ENCODE measurements around the gene CPE. TPM values are rescaled to one million over a fixed set of nuclear protein-coding genes. Genes with fewer than 3 reads are reported as not detected.

CPE gene
- total RNA-seq, 1 donor from 2014 or later = 43.6 TPM

- no peaks in the 10 kb centered on the region for H3K4me1 ChIP-seq
- peaks cover 30% of the 10 kb centered on the region for H3K9me3 ChIP-seq (ENCODE audit: low read depth)
- no peak overlapping the region for H2AFZ ChIP-seq (replicated peaks)
- peaks cover 10% of the 10 kb centered on the region for H3K36me3 ChIP-seq
- no peak overlapping the region for H3K27ac Mint-ChIP-seq
- H3K4me3 ChIP-seq = no peak overlapping the region
- H3K4me1 Mint-ChIP-seq = no peaks in the 10 kb centered on the region
- no peaks in the 10 kb centered on the region for H4K20me1 ChIP-seq (ENCODE audit: low read depth)
- no peak for TF ChIP-seq EZH2 (IDR thresholded peaks at IDR 0.05)
- TF ChIP-seq, protein P1, sequence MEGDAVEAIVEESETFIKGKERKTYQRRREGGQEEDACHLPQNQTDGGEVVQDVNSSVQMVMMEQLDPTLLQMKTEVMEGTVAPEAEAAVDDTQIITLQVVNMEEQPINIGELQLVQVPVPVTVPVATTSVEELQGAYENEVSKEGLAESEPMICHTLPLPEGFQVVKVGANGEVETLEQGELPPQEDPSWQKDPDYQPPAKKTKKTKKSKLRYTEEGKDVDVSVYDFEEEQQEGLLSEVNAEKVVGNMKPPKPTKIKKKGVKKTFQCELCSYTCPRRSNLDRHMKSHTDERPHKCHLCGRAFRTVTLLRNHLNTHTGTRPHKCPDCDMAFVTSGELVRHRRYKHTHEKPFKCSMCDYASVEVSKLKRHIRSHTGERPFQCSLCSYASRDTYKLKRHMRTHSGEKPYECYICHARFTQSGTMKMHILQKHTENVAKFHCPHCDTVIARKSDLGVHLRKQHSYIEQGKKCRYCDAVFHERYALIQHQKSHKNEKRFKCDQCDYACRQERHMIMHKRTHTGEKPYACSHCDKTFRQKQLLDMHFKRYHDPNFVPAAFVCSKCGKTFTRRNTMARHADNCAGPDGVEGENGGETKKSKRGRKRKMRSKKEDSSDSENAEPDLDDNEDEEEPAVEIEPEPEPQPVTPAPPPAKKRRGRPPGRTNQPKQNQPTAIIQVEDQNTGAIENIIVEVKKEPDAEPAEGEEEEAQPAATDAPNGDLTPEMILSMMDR (IDR thresholded peaks at IDR 0.05) = no peak
- TF ChIP-seq EZH2phosphoT487 (IDR thresholded peaks at IDR 0.05) = no peak
- H3K27ac ChIP-seq = no peak overlapping the region
- peaks cover 49% of the 10 kb centered on the region for H3K9me3 Mint-ChIP-seq
- no peaks in the 10 kb centered on the region for H3K79me2 ChIP-seq (ENCODE audit: low read depth)
- H3K4me2 ChIP-seq = no peak overlapping the region
- H3K36me3 Mint-ChIP-seq = peaks cover 35% of the 10 kb centered on the region
- no peaks in the 10 kb centered on the region for H3K27me3 ChIP-seq
- H3K4me3 Mint-ChIP-seq = no peak overlapping the region
- H3K9ac ChIP-seq = no peak overlapping the region
- H3F3A ChIP-seq (ENCODE audit: low read depth) = no peaks in the 10 kb centered on the region
- no peak for DNase-seq (ENCODE audit: low spot score)
- H3K27me3 Mint-ChIP-seq (ENCODE audit: insufficient read depth, low read depth) = no peaks in the 10 kb centered on the region
Measured at GRCh38 chr4:165475706-165476070, 96.9 kb downstream of the CPE start.

DNA sequence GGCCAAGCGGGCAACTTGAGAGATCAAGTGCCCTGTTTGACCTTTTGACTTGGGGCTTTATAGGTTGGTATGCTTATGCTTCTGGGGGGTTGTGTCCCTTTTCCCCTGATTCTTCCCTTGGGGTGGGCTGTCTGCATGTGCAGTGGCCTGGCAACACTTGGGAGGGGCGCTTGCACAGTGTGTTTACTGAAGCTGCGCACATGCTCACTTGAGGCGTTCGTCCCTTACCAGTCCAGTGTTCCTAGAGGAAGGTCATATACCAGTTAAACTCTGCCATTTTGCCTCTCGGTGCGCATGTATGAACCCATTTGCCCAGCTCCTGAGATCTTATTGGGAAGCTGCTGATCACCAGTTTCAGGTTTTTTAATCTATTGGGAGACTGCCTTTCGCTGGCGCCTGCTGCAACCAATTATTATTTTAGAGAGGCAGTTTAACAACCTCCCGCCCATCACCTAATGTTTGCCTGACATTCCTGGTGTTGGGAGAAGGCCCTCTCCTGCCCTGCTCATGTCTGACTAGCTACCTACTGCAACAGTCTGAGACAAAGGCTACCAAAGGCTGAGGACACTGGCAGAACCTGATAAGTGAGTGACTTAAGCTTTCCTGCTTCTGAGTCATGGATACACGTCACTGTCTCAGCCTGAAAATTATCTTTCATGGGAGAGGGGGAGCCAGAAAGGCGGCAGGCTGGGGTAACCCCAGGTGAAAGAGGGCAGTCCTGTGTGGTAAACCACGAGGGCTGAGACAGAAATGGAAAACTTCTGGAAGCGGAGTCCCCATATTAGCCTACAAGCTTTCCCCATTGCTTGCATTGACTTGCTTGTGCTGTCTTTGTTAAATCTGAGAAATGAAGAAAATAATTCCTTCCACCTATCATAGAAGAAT is 97.6 kb downstream of the CPE start:
- H3K79me2 ChIP-seq (ENCODE audit: low read depth) = no peaks in the 10 kb centered on the region

DNA sequence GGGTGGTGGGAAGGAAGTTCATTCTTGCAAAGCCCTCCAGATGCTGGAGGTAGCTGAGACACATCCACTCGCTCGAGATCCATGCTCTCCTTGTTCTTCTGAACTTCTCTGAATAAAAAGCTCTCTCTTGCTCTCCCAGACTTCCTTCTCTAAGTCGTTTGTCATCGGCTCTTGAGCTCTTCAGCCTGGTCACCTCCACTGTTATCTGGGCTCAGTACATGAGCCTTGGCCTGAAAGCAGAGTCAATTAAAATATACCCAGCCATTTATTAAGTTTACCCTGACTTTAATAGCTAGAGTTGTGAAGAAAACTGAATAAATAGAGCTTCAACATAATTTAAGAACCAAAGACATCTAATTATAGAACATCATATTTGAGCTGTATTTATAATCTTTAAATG is 99.0 kb downstream of the CPE start:
- H3K9me3 Mint-ChIP-seq = peaks cover 29% of the 10 kb centered on the region
- TF ChIP-seq EZH2phosphoT487 (IDR thresholded peaks at IDR 0.05) = no peak
- TF ChIP-seq, protein P1 (IDR thresholded peaks at IDR 0.05) = no peak
- TF ChIP-seq EZH2 (IDR thresholded peaks at IDR 0.05) = no peak
- H3K36me3 Mint-ChIP-seq = peaks cover 44% of the 10 kb centered on the region
- no peaks in the 10 kb centered on the region for H3K27me3 ChIP-seq
- no peak overlapping the region for H3K9ac ChIP-seq
- no peaks in the 10 kb centered on the region for H3K4me1 Mint-ChIP-seq
- no peaks in the 10 kb centered on the region for H3K4me1 ChIP-seq
- H3K36me3 ChIP-seq = no peaks in the 10 kb centered on the region
- H3K9me3 ChIP-seq (ENCODE audit: low read depth) = peaks cover 10% of the 10 kb centered on the region
- no peak overlapping the region for H3K27ac ChIP-seq
- no peaks in the 10 kb centered on the region for H4K20me1 ChIP-seq (ENCODE audit: low read depth)
- H3K27ac Mint-ChIP-seq = no peak overlapping the region
- DNase-seq (ENCODE audit: low spot score) = no peak
- no peak overlapping the region for H3K4me3 ChIP-seq
- no peaks in the 10 kb centered on the region for H3K79me2 ChIP-seq (ENCODE audit: low read depth)
- H3K27me3 Mint-ChIP-seq (ENCODE audit: insufficient read depth, low read depth) = no peaks in the 10 kb centered on the region
- H3K4me3 Mint-ChIP-seq = no peak overlapping the region
- H3K4me2 ChIP-seq = no peak overlapping the region
- H2AFZ ChIP-seq (replicated peaks) = no peak overlapping the region
- no peaks in the 10 kb centered on the region for H3F3A ChIP-seq (ENCODE audit: low read depth)

More for the DNA sequence above, 97.6 kb downstream of the CPE start:
- Histone ChIP-seq H3K27ac (no peak overlapping the region), H3K36me3 (peaks cover 10% of the 10 kb centered on the region), H4K20me1 (ENCODE audit: low read depth) (no peaks in the 10 kb centered on the region), H3K4me1 (no peaks in the 10 kb centered on the region), H3K4me2 (no peak overlapping the region), H3K9me3 (ENCODE audit: low read depth) (peaks cover 24% of the 10 kb centered on the region), H3K27me3 (no peaks in the 10 kb centered on the region), H3K4me3 (no peak overlapping the region), H2AFZ (replicated peaks) (no peak overlapping the region), H3F3A (ENCODE audit: low read depth) (no peaks in the 10 kb centered on the region), H3K9ac (no peak overlapping the region)
- Mint-ChIP-seq H3K9me3 (peaks cover 42% of the 10 kb centered on the region), H3K4me1 (no peaks in the 10 kb centered on the region), H3K27ac (no peak overlapping the region), H3K36me3 (peaks cover 37% of the 10 kb centered on the region), H3K27me3 (ENCODE audit: insufficient read depth, low read depth) (no peaks in the 10 kb centered on the region), H3K4me3 (no peak overlapping the region)
- DNase-seq (ENCODE audit: low spot score) = no peak
- TF ChIP-seq EZH2phosphoT487 (IDR thresholded peaks at IDR 0.05) = no peak
- TF ChIP-seq, protein P1 (IDR thresholded peaks at IDR 0.05) = no peak
- no peak for TF ChIP-seq EZH2 (IDR thresholded peaks at IDR 0.05)
